Measurements from ENCODE around the gene CTBP2.

DNA sequence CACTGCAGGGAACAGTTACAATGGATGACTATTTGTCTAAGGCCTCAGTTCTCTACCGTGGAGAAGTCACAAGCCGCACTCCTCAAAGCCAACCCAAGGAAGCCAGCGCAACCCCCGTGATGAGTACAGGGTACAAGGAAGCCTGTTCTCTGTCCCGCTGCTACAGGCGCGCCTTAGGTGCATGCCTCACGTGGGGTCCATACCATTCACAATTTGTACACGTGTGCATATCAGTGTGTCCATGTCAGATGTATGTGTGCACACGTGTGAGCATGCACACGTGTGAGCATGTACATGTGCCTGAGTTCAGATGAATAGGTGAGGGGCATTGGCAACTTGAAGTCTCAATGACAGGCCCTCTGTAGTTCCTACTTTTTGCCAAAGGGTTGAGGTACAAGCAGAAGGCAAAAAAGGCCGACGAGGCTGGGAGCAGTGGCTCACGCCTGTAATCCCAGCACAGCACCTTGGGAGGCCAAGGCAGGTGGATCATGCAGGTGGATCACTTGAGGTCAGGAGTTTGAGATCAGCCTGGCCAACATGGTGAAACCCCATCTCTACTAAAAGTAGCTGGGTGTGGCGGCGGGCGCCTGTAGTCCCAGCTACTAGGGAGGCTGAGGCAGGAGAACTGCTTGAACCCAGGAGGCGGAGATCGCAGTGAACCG, 62.8 kb downstream of the CTBP2 start:
- TF ChIP-seq, protein P1, sequence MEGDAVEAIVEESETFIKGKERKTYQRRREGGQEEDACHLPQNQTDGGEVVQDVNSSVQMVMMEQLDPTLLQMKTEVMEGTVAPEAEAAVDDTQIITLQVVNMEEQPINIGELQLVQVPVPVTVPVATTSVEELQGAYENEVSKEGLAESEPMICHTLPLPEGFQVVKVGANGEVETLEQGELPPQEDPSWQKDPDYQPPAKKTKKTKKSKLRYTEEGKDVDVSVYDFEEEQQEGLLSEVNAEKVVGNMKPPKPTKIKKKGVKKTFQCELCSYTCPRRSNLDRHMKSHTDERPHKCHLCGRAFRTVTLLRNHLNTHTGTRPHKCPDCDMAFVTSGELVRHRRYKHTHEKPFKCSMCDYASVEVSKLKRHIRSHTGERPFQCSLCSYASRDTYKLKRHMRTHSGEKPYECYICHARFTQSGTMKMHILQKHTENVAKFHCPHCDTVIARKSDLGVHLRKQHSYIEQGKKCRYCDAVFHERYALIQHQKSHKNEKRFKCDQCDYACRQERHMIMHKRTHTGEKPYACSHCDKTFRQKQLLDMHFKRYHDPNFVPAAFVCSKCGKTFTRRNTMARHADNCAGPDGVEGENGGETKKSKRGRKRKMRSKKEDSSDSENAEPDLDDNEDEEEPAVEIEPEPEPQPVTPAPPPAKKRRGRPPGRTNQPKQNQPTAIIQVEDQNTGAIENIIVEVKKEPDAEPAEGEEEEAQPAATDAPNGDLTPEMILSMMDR (IDR thresholded peaks at IDR 0.05) = no peak
- TF ChIP-seq POLR2A (IDR thresholded peaks at IDR 0.05) = no peak
